Right atrium auricular region (tissue), 2 donors: ENCODE results near the gene DMXL1. TPM values are rescaled to one million over a fixed set of nuclear protein-coding genes. Genes with fewer than 3 reads are reported as not detected.

Experiments
- DNase-seq: peaks from one replicate; pipeline ENCODE4 v3.0.0-alpha.2; 2019; ENCODE audit warnings: low spot score
- H3K27ac ChIP-seq, 2 donors: fragments of 200-600 bp; sonication (generic); 1 replicate in 1 of 2; 2 replicates in 1 of 2; pipeline ENCODE4 v1.5.1; 2016 to 2019
- H3K27me3 ChIP-seq, 2 donors: fragments of 200-600 bp; sonication (generic); one replicate each; pipeline versions ENCODE4 v1.5.1 to v1.6.0; 2017 to 2019
- H3K36me3 ChIP-seq: fragments of 200-600 bp; sonication (generic); one replicate; pipeline ENCODE4 v1.5.1; 2016
- H3K4me1 ChIP-seq, 2 donors: fragments of 200-600 bp; sonication (generic); one replicate each; pipeline versions ENCODE4 v1.5.1 to v1.6.0; 2017 to 2019
- H3K4me3 ChIP-seq, 2 donors: fragments of 200-600 bp; sonication (generic); 1 replicate in 1 of 2; 2 replicates in 1 of 2; pipeline ENCODE4 v1.5.1; 2017 to 2019; ENCODE audit warnings: mild to moderate bottlenecking in 1 of 2, moderate library complexity in 1 of 2
- H3K9me3 ChIP-seq, 2 donors: fragments of 200-600 bp; sonication (generic); one replicate each; pipeline ENCODE4 v1.5.1; 2019
- CTCF ChIP-seq, 2 donors: fragments of 200-600 bp; sonication (generic); IDR thresholded peaks; one replicate each; pipeline ENCODE4 v1.5.1; 2019; ENCODE audit warnings: antibody characterized with exemption in 2 of 2
- total RNA-seq, 2 donors: library from RNA; depleted of rRNA; stranded (reverse); fragments of >200 nt; gene quantifications; one replicate each; pipeline ENCODE4 v1.1.0, GENCODE V29; 2016

DMXL1 gene
- total RNA-seq, 2 donors from 2014 or later, result 29.4 to 40.5 TPM

- H3K4me1 ChIP-seq, result peaks cover 0 to 9% of the 10 kb centered on the region in 2 donors
- DNase-seq, result no peak
- no peaks in the 10 kb centered on the region for H3K36me3 ChIP-seq
- no peak for TF ChIP-seq CTCF (IDR thresholded peaks at IDR 0.05)
- no peak overlapping the region for H3K4me3 ChIP-seq
- no peaks in the 10 kb centered on the region for H3K9me3 ChIP-seq
- no peaks in the 10 kb centered on the region for H3K27me3 ChIP-seq
- H3K27ac ChIP-seq, result no peak overlapping the region
Measured at GRCh38 chr5:119264186-119264585, 193.3 kb downstream of the DMXL1 start.

- H3K4me1 ChIP-seq, result peaks cover 0 to 16% of the 10 kb centered on the region in 2 donors
- peak overlapping the region; percentile 86 to 90 for H3K27ac ChIP-seq
- no peaks in the 10 kb centered on the region for H3K9me3 ChIP-seq
- no peaks in the 10 kb centered on the region for H3K36me3 ChIP-seq
- H3K4me3 ChIP-seq, result peak overlapping the region; percentile 68 to 78
- no peaks in the 10 kb centered on the region for H3K27me3 ChIP-seq
- DNase-seq, result peak; percentile 98
- TF ChIP-seq CTCF (IDR thresholded peaks at IDR 0.05), result peak in 1 of 2 donors; percentile 54
Measured at GRCh38 chr5:119267958-119268386, 197.1 kb downstream of the DMXL1 start.

GRCh38 chr5:119268387-119269060 lies 197.6 kb downstream of the DMXL1 start:
- DNase-seq, result peak; percentile 96
- TF ChIP-seq CTCF (IDR thresholded peaks at IDR 0.05), result no peak

GRCh38 chr5:119269061-119269944 lies 198.4 kb downstream of the DMXL1 start:
- H3K27ac ChIP-seq, result peak overlapping the region; percentile 86 to 90
- no peak for TF ChIP-seq CTCF (IDR thresholded peaks at IDR 0.05)
- H3K36me3 ChIP-seq, result no peaks in the 10 kb centered on the region
- no peaks in the 10 kb centered on the region for H3K9me3 ChIP-seq
- peaks cover 0 to 26% of the 10 kb centered on the region in 2 donors for H3K4me1 ChIP-seq
- peak overlapping the region; percentile 68 to 78 for H3K4me3 ChIP-seq
- DNase-seq, result no peak
- no peaks in the 10 kb centered on the region for H3K27me3 ChIP-seq

More at GRCh38 chr5:119268387-119269060, 197.6 kb downstream of the DMXL1 start:
- H3K4me1 ChIP-seq, result peaks cover 0 to 22% of the 10 kb centered on the region in 2 donors
- H3K36me3 ChIP-seq, result no peaks in the 10 kb centered on the region
- H3K9me3 ChIP-seq, result no peaks in the 10 kb centered on the region
- peak overlapping the region; percentile 68 to 78 for H3K4me3 ChIP-seq
- H3K27ac ChIP-seq, result peak overlapping the region; percentile 86 to 90
- H3K27me3 ChIP-seq, result no peaks in the 10 kb centered on the region

- H3K4me1 ChIP-seq, result peaks cover 0 to 32% of the 10 kb centered on the region in 2 donors
- no peak overlapping the region for H3K4me3 ChIP-seq
- H3K27me3 ChIP-seq, result no peaks in the 10 kb centered on the region
- no peaks in the 10 kb centered on the region for H3K9me3 ChIP-seq
- H3K36me3 ChIP-seq, result no peaks in the 10 kb centered on the region
- H3K27ac ChIP-seq, result no peak overlapping the region
- TF ChIP-seq CTCF (IDR thresholded peaks at IDR 0.05), result no peak
- DNase-seq, result no peak
Measured at GRCh38 chr5:119270121-119270565, 199.3 kb downstream of the DMXL1 start.
